ENCODE measurements around the gene KIAA0232.
"Not testable (repeated sequence)": the region's sequence is repeated elsewhere in the genome, so short reads cannot be mapped to it uniquely, and the experiment has no call there.

Gene KIAA0232

GRCh38 chr4:6776920-6777635 lies 5.4 kb upstream of the KIAA0232 start:
- no peak for DNase-seq (ENCODE audit: low spot score)

GRCh38 chr4:6777636-6778281 lies 4.8 kb upstream of the KIAA0232 start:
- DNase-seq (ENCODE audit: low spot score): peak; percentile 36

GRCh38 chr4:6778435-6778834 lies 4.1 kb upstream of the KIAA0232 start:
- no peak for DNase-seq (ENCODE audit: low spot score)

- DNase-seq (ENCODE audit: low spot score): peak; percentile 54
These were observed 2.6 kb upstream of the KIAA0232 start for GRCh38 chr4:6779667-6780565.

- DNase-seq (ENCODE audit: low spot score): no peak
These were observed 1.4 kb upstream of the KIAA0232 start for GRCh38 chr4:6781113-6781512.

- no peak for DNase-seq (ENCODE audit: low spot score)
These were observed 966 bp upstream of the KIAA0232 start for GRCh38 chr4:6781561-6781960.

GRCh38 chr4:6782846-6783110 lies 251 bp downstream of the KIAA0232 start:
- DNase-seq (ENCODE audit: low spot score): no peak

- peak; percentile 93 for DNase-seq (ENCODE audit: low spot score)
These were observed 819 bp downstream of the KIAA0232 start for GRCh38 chr4:6783111-6783981.

- DNase-seq (ENCODE audit: low spot score): no peak
These were observed 3.0 kb downstream of the KIAA0232 start for GRCh38 chr4:6785572-6785925.

GRCh38 chr4:6788123-6788522 lies 5.6 kb downstream of the KIAA0232 start:
- no peak for DNase-seq (ENCODE audit: low spot score)

GRCh38 chr4:6791245-6791644 lies 8.7 kb downstream of the KIAA0232 start:
- not testable (repeated sequence) for DNase-seq (ENCODE audit: low spot score)

- not testable (repeated sequence) for DNase-seq (ENCODE audit: low spot score)
These were observed 9.3 kb downstream of the KIAA0232 start for GRCh38 chr4:6791796-6792195.

- no peak for DNase-seq (ENCODE audit: low spot score)
These were observed 11.7 kb downstream of the KIAA0232 start for GRCh38 chr4:6794189-6794588.

- DNase-seq (ENCODE audit: low spot score): no peak
These were observed 13.3 kb downstream of the KIAA0232 start for GRCh38 chr4:6795821-6796220.

- not testable (repeated sequence) for DNase-seq (ENCODE audit: low spot score)
These were observed 14.8 kb downstream of the KIAA0232 start for GRCh38 chr4:6797368-6797767.

GRCh38 chr4:6799091-6799490 lies 16.6 kb downstream of the KIAA0232 start:
- no peak for DNase-seq (ENCODE audit: low spot score)

GRCh38 chr4:6802025-6802424 lies 19.5 kb downstream of the KIAA0232 start:
- DNase-seq (ENCODE audit: low spot score): no peak

GRCh38 chr4:6802626-6803025 lies 20.1 kb downstream of the KIAA0232 start:
- DNase-seq (ENCODE audit: low spot score): no peak

- no peak for DNase-seq (ENCODE audit: low spot score)
These were observed 20.7 kb downstream of the KIAA0232 start for GRCh38 chr4:6803246-6803645.

GRCh38 chr4:6804082-6804752 lies 21.7 kb downstream of the KIAA0232 start:
- no peak for DNase-seq (ENCODE audit: low spot score)

GRCh38 chr4:6806924-6807626 lies 24.5 kb downstream of the KIAA0232 start:
- no peak for DNase-seq (ENCODE audit: low spot score)

All from Ammon's horn (tissue), 1 donor.